ENCODE data around the gene SGTA.

Gene SGTA

GRCh38 chr19:2770055-2771013 is 12.7 kb downstream of the SGTA start:
- DNase-seq (ENCODE audit: low read depth): no peak

GRCh38 chr19:2769218-2769617 is 13.9 kb downstream of the SGTA start:
- DNase-seq (ENCODE audit: low read depth): no peak

GRCh38 chr19:2768365-2769132 is 14.5 kb downstream of the SGTA start:
- no peak for DNase-seq (ENCODE audit: low read depth)

- DNase-seq (ENCODE audit: low read depth): no peak
Observed at GRCh38 chr19:2767688-2768087, 15.4 kb downstream of the SGTA start.

- DNase-seq (ENCODE audit: low read depth): no peak
Observed at GRCh38 chr19:2766594-2767372, 16.3 kb downstream of the SGTA start.

GRCh38 chr19:2765376-2765775 is 17.7 kb downstream of the SGTA start:
- DNase-seq (ENCODE audit: low read depth): no peak

- DNase-seq (ENCODE audit: low read depth): no peak
Observed at GRCh38 chr19:2764945-2765344, 18.1 kb downstream of the SGTA start.

GRCh38 chr19:2763687-2764086 is 19.4 kb downstream of the SGTA start:
- DNase-seq (ENCODE audit: low read depth): no peak

- no peak for DNase-seq (ENCODE audit: low read depth)
Observed at GRCh38 chr19:2762783-2763496, 20.1 kb downstream of the SGTA start.

GRCh38 chr19:2761876-2762782 is 20.9 kb downstream of the SGTA start:
- no peak for DNase-seq (ENCODE audit: low read depth)

- no peak for DNase-seq (ENCODE audit: low read depth)
Observed at GRCh38 chr19:2761309-2761677, 21.8 kb downstream of the SGTA start.

- DNase-seq (ENCODE audit: low read depth): no peak
Observed at GRCh38 chr19:2759965-2760364, 23.1 kb downstream of the SGTA start.

- DNase-seq (ENCODE audit: low read depth): no peak
Observed at GRCh38 chr19:2759362-2759761, 23.7 kb downstream of the SGTA start.

GRCh38 chr19:2758601-2759313 is 24.3 kb downstream of the SGTA start:
- no peak for DNase-seq (ENCODE audit: low read depth)

- DNase-seq (ENCODE audit: low read depth): no peak
Observed at GRCh38 chr19:2756921-2757881, 25.9 kb downstream of the SGTA start.

GRCh38 chr19:2756477-2756876 is 26.6 kb downstream of the SGTA start:
- DNase-seq (ENCODE audit: low read depth): no peak

GRCh38 chr19:2755811-2756210 is 27.3 kb downstream of the SGTA start:
- no peak for DNase-seq (ENCODE audit: low read depth)

- DNase-seq (ENCODE audit: low read depth): no peak
Observed at GRCh38 chr19:2755448-2755705, 27.7 kb downstream of the SGTA start.
